H1 (cell line): ENCODE results near the gene GBP2. TPM values are rescaled to one million over a fixed set of nuclear protein-coding genes. Genes with fewer than 3 reads are reported as not detected.

Experiments
- CTCF ChIA-PET: fragments of 300-600 bp; sonication (Branson Sonifier 250); formaldehyde crosslinking; loops from one replicate; lab custom pipeline; 2021; ENCODE audit not compliant: partially characterized antibody; lab: Charles Lee
- POLR2A ChIA-PET: fragments of 300-600 bp; sonication (Branson Sonifier 250); formaldehyde crosslinking; loops from one replicate; lab custom pipeline; 2021; ENCODE audit warnings: inconsistent platforms; ENCODE audit not compliant: partially characterized antibody; lab: Charles Lee
- DNase-seq, 2 experiments: peaks; one replicate each; pipeline versions ENCODE4 v3.0.0 to v3.0.0-alpha.2; 2010 to 2022; ENCODE audit warnings: low spot score in 2 of 2, low read depth in 1 of 2, mixed read lengths in 1 of 2
- FAIRE-seq: peaks from 2 replicates; lab custom pipeline; 2011; peaks lifted over from hg19 to GRCh38; lab: Jason Lieb, UNC
- H2AFZ ChIP-seq: 2 replicates; pipeline ENCODE4 v1.8.1; 2012; ENCODE audit warnings: low read length, inconsistent platforms
- H2AK5ac ChIP-seq: 2 replicates; pipeline ENCODE4 v1.6.1; 2013; ENCODE audit warnings: low read depth, low read length
- H2BK120ac ChIP-seq: replicated peaks from 2 replicates; pipeline ENCODE3; 2013; ENCODE audit warnings: low read depth, low read length, inconsistent platforms
- H2BK12ac ChIP-seq: 2 replicates; pipeline ENCODE4 v1.6.1; 2013; ENCODE audit warnings: low read depth, low read length
- H2BK15ac ChIP-seq: 2 replicates; pipeline ENCODE4 v1.6.1; 2013; ENCODE audit warnings: low read length
- H2BK20ac ChIP-seq: 2 replicates; pipeline ENCODE4 v1.6.1; 2013; ENCODE audit warnings: low read length
- H2BK5ac ChIP-seq: 2 replicates; pipeline ENCODE4 v1.6.1; 2013; ENCODE audit warnings: low read depth, low read length
- H3K14ac ChIP-seq: 2 replicates; pipeline ENCODE4 v1.6.1; 2013; ENCODE audit warnings: inconsistent platforms; ENCODE audit not compliant: insufficient read length
- H3K18ac ChIP-seq: 2 replicates; pipeline ENCODE4 v1.6.1; 2013; ENCODE audit warnings: low read length; ENCODE audit errors: extremely low read depth
- H3K23ac ChIP-seq: 2 replicates; pipeline ENCODE4 v1.6.1; 2013; ENCODE audit warnings: inconsistent platforms; ENCODE audit not compliant: insufficient read length
- H3K23me2 ChIP-seq: 2 replicates; pipeline ENCODE4 v1.6.1; 2013; ENCODE audit warnings: low read depth, low read length
- H3K27ac ChIP-seq: 2 replicates; pipeline ENCODE4 v1.6.1; 2011; ENCODE audit warnings: low read depth, low read length, inconsistent platforms
- H3K27me3 ChIP-seq, 4 experiments: replicated peaks in 1 of 4; 1 replicate in 1 of 4; 2 replicates in 3 of 4; pipeline versions ENCODE4 v1.6.1 to v1.8.1; 2011 to 2013; ENCODE audit warnings: low read length in 3 of 4, mild to moderate bottlenecking in 3 of 4, inconsistent platforms in 2 of 4, mixed read lengths in 2 of 4, moderate library complexity in 1 of 4; ENCODE audit not compliant: control insufficient read depth in 3 of 4, insufficient read depth in 3 of 4; ENCODE audit errors: extremely low read depth in 1 of 4
- H3K36me3 ChIP-seq, 4 experiments: 2 replicates each; pipeline versions ENCODE4 v1.6.1 to v1.8.1; 2011 to 2013; ENCODE audit warnings: mild to moderate bottlenecking in 4 of 4, low read length in 3 of 4, moderate library complexity in 2 of 4, control low read depth in 1 of 4, inconsistent platforms in 1 of 4; ENCODE audit not compliant: insufficient read depth in 4 of 4, control insufficient read depth in 2 of 4
- H3K4ac ChIP-seq: replicated peaks from 2 replicates; pipeline ENCODE3; 2013; ENCODE audit warnings: low read length, low read depth, mixed read lengths, inconsistent platforms; ENCODE audit not compliant: insufficient read length
- H3K4me1 ChIP-seq, 4 experiments: replicated peaks in 1 of 4; 1 replicate in 1 of 4; 2 replicates in 3 of 4; pipeline versions ENCODE4 v1.6.1 to v1.8.1; 2011 to 2013; ENCODE audit warnings: low read length in 3 of 4, inconsistent platforms in 2 of 4, mixed read lengths in 1 of 4; ENCODE audit not compliant: insufficient read depth in 4 of 4, control insufficient read depth in 3 of 4
- H3K4me2 ChIP-seq, 2 experiments: 2 replicates each; pipeline versions ENCODE4 v1.6.1 to v1.8.1; 2011 to 2013; ENCODE audit warnings: low read depth in 2 of 2, low read length in 2 of 2, control low read depth in 1 of 2, inconsistent platforms in 1 of 2, mild to moderate bottlenecking in 1 of 2; ENCODE audit not compliant: insufficient read depth in 1 of 2
- H3K4me3 ChIP-seq, 4 experiments: fragments of 200-600, 300-600 bp in 1 of 4; sonication (generic), shearing (Covaris generic), sonication (Bioruptor Twin) in 1 of 4; 2 replicates each; pipeline versions ENCODE4 v1.5.1 to v1.8.1; 2011 to 2016; ENCODE audit warnings: low read length in 4 of 4, low read depth in 3 of 4, control low read depth in 2 of 4, inconsistent platforms in 2 of 4, mild to moderate bottlenecking in 2 of 4, mixed read lengths in 1 of 4, moderate library complexity in 1 of 4; ENCODE audit not compliant: insufficient read depth in 2 of 4; ENCODE audit errors: extremely low read depth in 1 of 4
- H3K56ac ChIP-seq: replicated peaks from 2 replicates; pipeline ENCODE3; 2013; ENCODE audit warnings: low read depth, mild to moderate bottlenecking, mixed read lengths, low read length, inconsistent platforms; ENCODE audit not compliant: insufficient read length
- H3K79me1 ChIP-seq: 2 replicates; pipeline ENCODE4 v1.6.1; 2013; ENCODE audit warnings: low read depth, low read length, control low read depth
- H3K79me2 ChIP-seq, 2 experiments: 2 replicates each; pipeline versions ENCODE4 v1.6.1 to v1.8.1; 2012 to 2013; ENCODE audit warnings: low read length in 2 of 2, mild to moderate bottlenecking in 2 of 2, inconsistent platforms in 1 of 2; ENCODE audit not compliant: insufficient read depth in 2 of 2, control insufficient read depth in 1 of 2
- H3K9ac ChIP-seq, 4 experiments: replicated peaks in 1 of 4; 1 replicate in 1 of 4; 2 replicates in 3 of 4; pipeline versions ENCODE4 v1.6.1 to v1.8.1; 2011 to 2013; ENCODE audit warnings: low read depth in 3 of 4, low read length in 3 of 4, control low read depth in 2 of 4, mild to moderate bottlenecking in 2 of 4, moderate library complexity in 2 of 4, inconsistent platforms in 1 of 4; ENCODE audit errors: extremely low read depth in 1 of 4
- H3K9me3 ChIP-seq, 2 experiments: 2 replicates each; pipeline versions ENCODE4 v1.6.1 to v1.8.1; 2012 to 2013; ENCODE audit warnings: mild to moderate bottlenecking in 2 of 2, moderate library complexity in 2 of 2, control low read depth in 1 of 2, inconsistent platforms in 1 of 2, low read depth in 1 of 2, low read length in 1 of 2, mixed read lengths in 1 of 2; ENCODE audit not compliant: insufficient read depth in 2 of 2
- H4K20me1 ChIP-seq, 2 experiments: replicated peaks in 1 of 2; 2 replicates each; pipeline versions ENCODE3 to v1.8.1; 2011 to 2013; ENCODE audit warnings: inconsistent platforms in 2 of 2, low read length in 2 of 2, mild to moderate bottlenecking in 1 of 2; ENCODE audit not compliant: insufficient read depth in 2 of 2, control insufficient read depth in 1 of 2
- H4K5ac ChIP-seq: 2 replicates; pipeline ENCODE4 v1.6.1; 2013; ENCODE audit warnings: low read length, low read depth, mixed read lengths, inconsistent platforms; ENCODE audit not compliant: insufficient read length
- H4K8ac ChIP-seq: 2 replicates; pipeline ENCODE4 v1.8.0; 2013; ENCODE audit warnings: mild to moderate bottlenecking, moderate library complexity, low read length, inconsistent platforms; ENCODE audit not compliant: insufficient read depth; ENCODE audit errors: extremely low read depth
- H4K91ac ChIP-seq: replicated peaks from 2 replicates; pipeline ENCODE3; 2013; ENCODE audit warnings: low read length, mixed read lengths, inconsistent platforms; ENCODE audit not compliant: insufficient read length
- BACH1 ChIP-seq: IDR thresholded peaks from 2 replicates; pipeline ENCODE4 v1.6.1; 2012; ENCODE audit warnings: low read length, improper control_type of control experiment
- CHD2 ChIP-seq: IDR thresholded peaks from 2 replicates; pipeline ENCODE4 v1.6.1; 2012; ENCODE audit warnings: low read length, improper control_type of control experiment
- TBP ChIP-seq: IDR thresholded peaks from 2 replicates; pipeline ENCODE4 v1.6.1; 2011; ENCODE audit warnings: low read depth, low read length, improper control_type of control experiment
- polyA plus RNA-seq, 7 experiments: library from polyadenylated mRNA; depleted of rRNA in 3 of 7; stranded (reverse) in 5 of 7; unstranded in 2 of 7; fragments of >200 nt in 5 of 7; fragments of 200-250 nt in 2 of 7; gene quantifications; 1 replicate in 5 of 7; 2 replicates in 1 of 7; 4 replicates in 1 of 7; pipeline versions ENCODE4 v1.2.1 to v1.2.3, GENCODE V29; 2011 to 2013; ENCODE audit warnings: missing spikeins in 2 of 7, mixed read lengths in 2 of 7
- total RNA-seq: library from RNA; stranded (reverse); fragmentation: NEBNext Ultra II Directional; extraction: Animal tissue kit (Norgen Biotek cat#: 25700); gene quantifications from 2 replicates; pipeline ENCODE4 v1.2.1, GENCODE V29; 2021

Gene GBP2
- total and polyA plus RNA-seq, 2 of the 8 experiments (the other 6 are each of a cell fraction or from before 2014, with no cell fraction given): not detected

- CTCF ChIA-PET: no interaction called here
- Histone ChIP-seq H3K4ac (no peak overlapping the region), H3K14ac (no peak overlapping the region), H3K36me3 (no peaks in the 10 kb centered on the region; a peak in 1 of 8 replicates), H3K4me2 (no peak overlapping the region), H3K79me1 (no peaks in the 10 kb centered on the region), H3K23me2 (no peaks in the 10 kb centered on the region), H3K27ac (no peak overlapping the region), H3K79me2 (no peaks in the 10 kb centered on the region), H3K56ac (no peak overlapping the region), H4K5ac (no peak overlapping the region), H3K9ac (no peak overlapping the region), H3K9me3 (no peaks in the 10 kb centered on the region), H4K91ac (no peak overlapping the region), H2BK5ac (no peak overlapping the region), H2BK20ac (no peak overlapping the region), H3K27me3 (no peaks in the 10 kb centered on the region), H3K4me1 (peaks cover 0 to 2% (median 0%) of the 10 kb centered on the region in 4 experiments; a peak in 1 of 7 replicates), H3K4me3 (no peak overlapping the region), H2BK120ac (no peak overlapping the region), H2AK5ac (no peak overlapping the region), H2BK12ac (no peak overlapping the region), H4K20me1 (no peaks in the 10 kb centered on the region), H2AFZ (no peak overlapping the region), H4K8ac (no peak overlapping the region), H2BK15ac (no peak overlapping the region), H3K18ac (no peak overlapping the region), H3K23ac (no peak overlapping the region)
- POLR2A ChIA-PET: no interaction called here
- DNase-seq (no peak), FAIRE-seq (no peak)
- no peak for TF ChIP-seq TBP
- no peak for TF ChIP-seq BACH1
- no peak for TF ChIP-seq CHD2
Observed at GRCh38 chr1:89102021-89102420, 23.9 kb downstream of the GBP2 start.
